Mucosa of stomach (tissue), 1 donor: ENCODE data around the gene SLC7A14.

Source experiments
- H3K27me3 ChIP-seq: one replicate; pipeline ENCODE4 v1.7.0; 2013; ENCODE audit warnings: mild to moderate bottlenecking, low read length; ENCODE audit not compliant: control insufficient read depth, insufficient read depth
- H3K36me3 ChIP-seq: one replicate; pipeline ENCODE4 v1.7.0; 2013; ENCODE audit warnings: low read length; ENCODE audit not compliant: control insufficient read depth, insufficient read depth
- H3K4me1 ChIP-seq: one replicate; pipeline ENCODE4 v1.7.0; 2013; ENCODE audit warnings: mild to moderate bottlenecking, low read length; ENCODE audit not compliant: control insufficient read depth, insufficient read depth
- H3K4me3 ChIP-seq: one replicate; pipeline ENCODE4 v1.7.0; 2013; ENCODE audit warnings: low read length
- H3K9ac ChIP-seq: one replicate; pipeline ENCODE4 v1.7.0; 2013; ENCODE audit warnings: mild to moderate bottlenecking, low read length, moderate library complexity
- H3K9me3 ChIP-seq: one replicate; pipeline ENCODE4 v1.7.0; 2013; ENCODE audit warnings: mild to moderate bottlenecking, low read length, moderate library complexity; ENCODE audit not compliant: control insufficient read depth
- donor health status: Pancreatic carcinoma.

SLC7A14 gene

DNA sequence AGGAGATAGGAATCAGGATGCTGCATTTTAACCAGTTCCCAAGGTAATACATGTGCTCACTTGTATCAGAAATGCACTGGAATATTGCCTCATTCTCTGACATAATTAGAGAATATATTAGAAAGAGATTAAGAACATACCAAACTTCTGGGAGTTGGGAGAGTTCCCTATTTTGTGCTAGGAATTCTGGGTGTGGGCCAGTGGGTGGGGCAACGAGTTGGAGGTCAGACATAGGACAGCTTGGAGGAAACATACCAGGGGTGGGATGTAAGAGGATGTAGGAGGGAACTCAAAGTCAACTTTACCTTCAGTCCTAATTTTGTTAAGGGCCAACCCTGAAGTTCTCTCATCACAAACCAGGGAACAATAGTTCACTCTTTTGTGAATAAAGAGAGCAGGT, 83.6 kb downstream of the SLC7A14 start:
- no peaks in the 10 kb centered on the region for H3K36me3 ChIP-seq
- H3K27me3 ChIP-seq, result no peaks in the 10 kb centered on the region
- H3K4me3 ChIP-seq, result no peak overlapping the region
- H3K4me1 ChIP-seq, result peaks cover 8% of the 10 kb centered on the region
- H3K9me3 ChIP-seq, result no peaks in the 10 kb centered on the region
- no peak overlapping the region for H3K9ac ChIP-seq

GRCh38 chr3:170500995-170501394, 84.9 kb downstream of the SLC7A14 start:
- no peaks in the 10 kb centered on the region for H3K36me3 ChIP-seq
- H3K4me1 ChIP-seq, result no peaks in the 10 kb centered on the region
- H3K9ac ChIP-seq, result no peak overlapping the region
- H3K9me3 ChIP-seq, result no peaks in the 10 kb centered on the region
- no peak overlapping the region for H3K4me3 ChIP-seq
- no peaks in the 10 kb centered on the region for H3K27me3 ChIP-seq

- Histone ChIP-seq H3K4me1 (no peaks in the 10 kb centered on the region), H3K36me3 (no peaks in the 10 kb centered on the region), H3K27me3 (no peaks in the 10 kb centered on the region), H3K9me3 (no peaks in the 10 kb centered on the region), H3K4me3 (no peak overlapping the region), H3K9ac (no peak overlapping the region)
These were observed 85.4 kb downstream of the SLC7A14 start for GRCh38 chr3:170500462-170500861.

- H3K9me3 ChIP-seq, result no peaks in the 10 kb centered on the region
- no peaks in the 10 kb centered on the region for H3K36me3 ChIP-seq
- no peaks in the 10 kb centered on the region for H3K27me3 ChIP-seq
- H3K4me3 ChIP-seq, result no peak overlapping the region
- no peaks in the 10 kb centered on the region for H3K4me1 ChIP-seq
- no peak overlapping the region for H3K9ac ChIP-seq
These were observed 86.2 kb downstream of the SLC7A14 start for GRCh38 chr3:170499562-170500156.

- H3K36me3 ChIP-seq, result no peaks in the 10 kb centered on the region
- H3K27me3 ChIP-seq, result no peaks in the 10 kb centered on the region
- H3K4me3 ChIP-seq, result no peak overlapping the region
- no peak overlapping the region for H3K9ac ChIP-seq
- no peaks in the 10 kb centered on the region for H3K4me1 ChIP-seq
- no peaks in the 10 kb centered on the region for H3K9me3 ChIP-seq
These were observed 88.4 kb downstream of the SLC7A14 start for GRCh38 chr3:170497207-170498095.

DNA sequence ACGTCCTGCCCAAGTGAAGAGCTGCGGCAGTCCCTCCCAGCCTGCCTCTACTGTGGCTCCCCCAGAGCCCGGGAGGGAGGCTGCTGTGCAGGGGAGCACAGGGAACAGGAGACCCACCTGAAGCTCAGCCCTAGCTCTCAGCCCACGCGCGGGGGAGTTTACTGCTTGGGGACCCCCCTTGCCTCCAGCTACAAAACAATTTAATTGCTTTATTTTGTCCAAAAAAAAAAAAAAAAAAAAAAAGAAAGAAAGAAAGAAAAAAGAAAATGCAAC, 89.1 kb downstream of the SLC7A14 start:
- no peak overlapping the region for H3K9ac ChIP-seq
- H3K4me1 ChIP-seq, result no peaks in the 10 kb centered on the region
- H3K27me3 ChIP-seq, result no peaks in the 10 kb centered on the region
- H3K9me3 ChIP-seq, result no peaks in the 10 kb centered on the region
- H3K4me3 ChIP-seq, result no peak overlapping the region
- H3K36me3 ChIP-seq, result no peaks in the 10 kb centered on the region

GRCh38 chr3:170496026-170496867, 89.6 kb downstream of the SLC7A14 start:
- no peaks in the 10 kb centered on the region for H3K4me1 ChIP-seq
- no peaks in the 10 kb centered on the region for H3K36me3 ChIP-seq
- H3K9ac ChIP-seq, result no peak overlapping the region
- no peaks in the 10 kb centered on the region for H3K27me3 ChIP-seq
- no peaks in the 10 kb centered on the region for H3K9me3 ChIP-seq
- no peak overlapping the region for H3K4me3 ChIP-seq

DNA sequence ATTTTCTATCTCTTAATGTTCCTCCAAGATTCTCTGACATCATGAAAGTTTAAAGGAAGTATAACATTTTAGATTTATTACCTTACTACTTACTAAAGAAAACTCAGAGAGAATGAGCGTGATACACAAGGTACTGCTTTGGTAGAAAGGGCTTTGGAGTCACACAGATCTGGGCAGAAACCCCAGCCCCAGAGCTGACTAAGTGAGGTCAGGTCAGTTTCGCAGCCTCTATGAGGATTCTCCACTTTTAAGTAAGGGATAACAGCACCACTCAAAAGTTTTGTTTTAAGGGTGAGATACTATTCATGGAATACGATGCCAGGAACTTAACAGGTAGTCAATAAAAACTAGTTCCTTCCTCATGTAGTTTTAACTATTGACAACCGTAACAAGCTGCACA, 91.1 kb downstream of the SLC7A14 start:
- Histone ChIP-seq H3K27me3 (no peaks in the 10 kb centered on the region), H3K9me3 (no peaks in the 10 kb centered on the region), H3K9ac (no peak overlapping the region), H3K4me3 (no peak overlapping the region), H3K36me3 (no peaks in the 10 kb centered on the region), H3K4me1 (no peaks in the 10 kb centered on the region)

- Histone ChIP-seq H3K36me3 (no peaks in the 10 kb centered on the region), H3K9ac (no peak overlapping the region), H3K9me3 (no peaks in the 10 kb centered on the region), H3K4me3 (no peak overlapping the region), H3K4me1 (no peaks in the 10 kb centered on the region), H3K27me3 (no peaks in the 10 kb centered on the region)
These were observed 92.1 kb downstream of the SLC7A14 start for GRCh38 chr3:170493712-170494182.

DNA sequence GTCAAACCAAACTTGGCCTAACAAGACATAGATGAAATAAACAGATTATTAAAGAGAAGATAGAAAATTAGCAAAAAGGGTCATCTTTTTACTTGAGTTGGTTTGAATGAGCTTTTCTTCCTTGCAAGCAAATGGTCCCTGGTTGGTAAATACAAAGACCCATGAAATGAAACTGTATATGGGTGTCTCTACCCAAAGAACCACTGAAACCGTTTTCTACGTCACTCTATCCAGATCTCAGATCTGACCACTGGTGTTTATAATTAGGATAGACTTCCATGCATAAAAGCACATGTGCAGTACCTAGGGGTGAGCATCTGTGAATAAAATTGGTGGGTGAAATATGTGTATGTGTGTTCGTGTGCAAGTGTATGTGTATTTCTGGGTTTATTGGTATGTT, 94.0 kb downstream of the SLC7A14 start:
- no peak overlapping the region for H3K4me3 ChIP-seq
- no peaks in the 10 kb centered on the region for H3K36me3 ChIP-seq
- H3K27me3 ChIP-seq, result peaks cover 3% of the 10 kb centered on the region
- H3K9me3 ChIP-seq, result no peaks in the 10 kb centered on the region
- H3K9ac ChIP-seq, result no peak overlapping the region
- H3K4me1 ChIP-seq, result no peaks in the 10 kb centered on the region

GRCh38 chr3:170490828-170491560, 94.9 kb downstream of the SLC7A14 start:
- Histone ChIP-seq H3K27me3 (peaks cover 6% of the 10 kb centered on the region), H3K4me3 (no peak overlapping the region), H3K4me1 (no peaks in the 10 kb centered on the region), H3K36me3 (no peaks in the 10 kb centered on the region), H3K9ac (no peak overlapping the region), H3K9me3 (no peaks in the 10 kb centered on the region)
